ENCODE results near the gene SPOUT1. TPM values are rescaled to one million over a fixed set of nuclear protein-coding genes. Genes with fewer than 3 reads are reported as not detected.

SPOUT1 gene
- total RNA-seq, 1 experiment from 2014 or later: 59.6 TPM

DNA sequence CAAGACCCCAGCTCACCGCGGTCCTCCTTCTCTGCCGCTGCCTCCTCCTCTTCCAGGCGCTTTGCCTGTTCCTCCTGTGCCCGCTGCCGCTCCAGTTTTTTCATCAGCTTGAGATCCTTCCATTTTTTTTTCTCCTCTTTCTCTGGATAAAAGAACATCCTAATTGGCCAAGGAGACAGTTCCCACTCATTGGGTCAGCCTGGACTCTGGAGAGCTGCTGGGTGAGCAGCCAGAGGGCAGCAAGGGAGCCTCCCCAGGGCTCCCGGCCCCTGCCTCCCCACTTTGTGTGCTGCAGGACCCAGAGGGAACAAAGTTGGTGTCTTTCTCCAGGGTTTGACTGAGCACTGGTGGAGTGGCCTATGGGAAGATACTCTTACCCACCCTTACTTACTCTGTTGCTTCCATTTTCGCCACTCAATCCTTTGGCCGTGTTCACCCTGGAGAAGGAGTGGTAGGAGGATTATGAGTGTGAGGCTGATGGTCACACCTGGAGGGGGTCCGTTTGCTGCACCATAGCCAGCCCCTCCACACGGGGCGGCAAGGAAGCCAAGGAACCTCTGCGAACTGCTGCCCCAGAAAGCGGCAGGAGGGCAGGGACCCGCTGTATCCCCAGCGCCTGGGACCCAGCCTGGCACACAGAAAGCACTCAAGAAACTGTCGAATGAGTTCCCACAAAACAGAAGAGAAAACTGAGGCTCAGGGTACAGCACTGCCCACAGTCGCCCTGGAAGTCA lies 708 bp downstream of the SPOUT1 start:
- Histone ChIP-seq H4K20me1 (ENCODE audit: insufficient read depth) (no peaks in the 10 kb centered on the region), H3K36me3 (ENCODE audit: low read depth) (no peaks in the 10 kb centered on the region; the same call in 1 of the 2 replicates), H3K4me2 (peak overlapping the region; percentile 97), H3K9me3 (ENCODE audit: insufficient read depth, low read depth) (no peaks in the 10 kb centered on the region), H3K27me3 (ENCODE audit: insufficient read depth, low read depth) (no peaks in the 10 kb centered on the region), H3F3A (ENCODE audit: insufficient read depth, low read depth) (peaks cover 21% of the 10 kb centered on the region; the same call in 1 of the 2 replicates), H3K4me3 (peak overlapping the region; percentile 99), H3K4me1 (replicated peaks; ENCODE audit: insufficient read depth) (peaks cover 9% of the 10 kb centered on the region), H2AFZ (peak overlapping the region; percentile 86), H3K27ac (no peak overlapping the region), H3K9me2 (ENCODE audit: insufficient read depth) (no peaks in the 10 kb centered on the region), H3K79me2 (ENCODE audit: low read depth) (peaks cover 13% of the 10 kb centered on the region)
- ChIA-PET POLR2A (ENCODE audit: unreplicated experiment) (interaction anchor here (0.5 to 0.7 kb wide), 4 partner anchors 9 to 807 kb away, joined by 4 to 11 read pairs (median 6); no protein-coding TSS in a partner anchor), CTCF (interaction anchor here (1.3 kb wide), 1 partner anchor 11 kb away, joined by 11 read pairs; the partner anchor contains the start of gene ENDOG)
- DNase-seq: no peak
- intact Hi-C loops (cut with micrococcal nuclease; ENCODE audit: unreplicated experiment): no loop called here
- TF ChIP-seq EZH2 (IDR thresholded peaks at IDR 0.05; ENCODE audit: low read depth): no peak
- TF ChIP-seq, protein P1, sequence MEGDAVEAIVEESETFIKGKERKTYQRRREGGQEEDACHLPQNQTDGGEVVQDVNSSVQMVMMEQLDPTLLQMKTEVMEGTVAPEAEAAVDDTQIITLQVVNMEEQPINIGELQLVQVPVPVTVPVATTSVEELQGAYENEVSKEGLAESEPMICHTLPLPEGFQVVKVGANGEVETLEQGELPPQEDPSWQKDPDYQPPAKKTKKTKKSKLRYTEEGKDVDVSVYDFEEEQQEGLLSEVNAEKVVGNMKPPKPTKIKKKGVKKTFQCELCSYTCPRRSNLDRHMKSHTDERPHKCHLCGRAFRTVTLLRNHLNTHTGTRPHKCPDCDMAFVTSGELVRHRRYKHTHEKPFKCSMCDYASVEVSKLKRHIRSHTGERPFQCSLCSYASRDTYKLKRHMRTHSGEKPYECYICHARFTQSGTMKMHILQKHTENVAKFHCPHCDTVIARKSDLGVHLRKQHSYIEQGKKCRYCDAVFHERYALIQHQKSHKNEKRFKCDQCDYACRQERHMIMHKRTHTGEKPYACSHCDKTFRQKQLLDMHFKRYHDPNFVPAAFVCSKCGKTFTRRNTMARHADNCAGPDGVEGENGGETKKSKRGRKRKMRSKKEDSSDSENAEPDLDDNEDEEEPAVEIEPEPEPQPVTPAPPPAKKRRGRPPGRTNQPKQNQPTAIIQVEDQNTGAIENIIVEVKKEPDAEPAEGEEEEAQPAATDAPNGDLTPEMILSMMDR (conservative IDR thresholded peaks at IDR 0.05): no peak
- BruUV-seq (replicated peaks): TSS peak; percentile 33

DNA sequence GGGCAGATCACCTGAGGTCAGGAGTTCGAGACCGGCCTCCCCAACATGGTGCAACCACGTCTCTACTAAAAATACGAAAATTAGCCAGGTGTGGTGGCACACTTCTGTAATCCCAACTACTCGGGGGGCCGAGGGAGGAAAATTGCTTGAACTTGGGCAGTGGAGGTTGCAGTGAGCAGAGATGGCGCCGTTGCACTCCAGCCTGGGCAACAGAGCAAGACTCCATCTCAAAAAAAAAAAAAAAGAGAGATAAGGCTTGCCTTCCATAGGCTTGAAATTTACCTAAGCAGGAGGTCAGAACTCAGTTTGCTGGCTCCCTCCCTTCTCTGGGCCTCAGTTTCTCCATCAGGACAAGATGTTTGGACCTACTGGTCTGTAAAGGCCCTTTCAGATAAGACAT lies 1.3 kb downstream of the SPOUT1 start:
- peaks cover 9% of the 10 kb centered on the region for H3K4me1 ChIP-seq (replicated peaks; ENCODE audit: insufficient read depth)
- no peak for TF ChIP-seq EZH2 (IDR thresholded peaks at IDR 0.05; ENCODE audit: low read depth)
- TF ChIP-seq, protein P1 (conservative IDR thresholded peaks at IDR 0.05): no peak
- H3K9me2 ChIP-seq (ENCODE audit: insufficient read depth): no peaks in the 10 kb centered on the region
- H4K20me1 ChIP-seq (ENCODE audit: insufficient read depth): no peaks in the 10 kb centered on the region
- H2AFZ ChIP-seq: no peak overlapping the region
- no peaks in the 10 kb centered on the region for H3K9me3 ChIP-seq (ENCODE audit: insufficient read depth, low read depth)
- peaks cover 21% of the 10 kb centered on the region; the same call in 1 of the 2 replicates for H3F3A ChIP-seq (ENCODE audit: insufficient read depth, low read depth)
- peak overlapping the region; percentile 97 for H3K4me2 ChIP-seq
- no peaks in the 10 kb centered on the region; the same call in 1 of the 2 replicates for H3K36me3 ChIP-seq (ENCODE audit: low read depth)
- no peak for DNase-seq
- H3K27me3 ChIP-seq (ENCODE audit: insufficient read depth, low read depth): no peaks in the 10 kb centered on the region
- intact Hi-C loops (cut with micrococcal nuclease; ENCODE audit: unreplicated experiment): no loop called here
- POLR2A ChIA-PET (ENCODE audit: unreplicated experiment): no interaction called here
- no TSS peak for BruUV-seq (replicated peaks)
- peak overlapping the region; percentile 99; the same call in 1 of the 2 replicates for H3K4me3 ChIP-seq
- H3K79me2 ChIP-seq (ENCODE audit: low read depth): peaks cover 13% of the 10 kb centered on the region
- CTCF ChIA-PET: no interaction called here
- no peak overlapping the region for H3K27ac ChIP-seq

- peaks cover 21% of the 10 kb centered on the region; the same call in 1 of the 2 replicates for H3F3A ChIP-seq (ENCODE audit: insufficient read depth, low read depth)
- no peaks in the 10 kb centered on the region; the same call in 1 of the 2 replicates for H3K36me3 ChIP-seq (ENCODE audit: low read depth)
- POLR2A ChIA-PET (ENCODE audit: unreplicated experiment): interaction anchor here (0.6 kb wide), 1 partner anchor 259 kb away, joined by 3 read pairs; no protein-coding TSS in a partner anchor
- H3K27me3 ChIP-seq (ENCODE audit: insufficient read depth, low read depth): no peaks in the 10 kb centered on the region
- TF ChIP-seq EZH2 (IDR thresholded peaks at IDR 0.05; ENCODE audit: low read depth): no peak
- TF ChIP-seq, protein P1 (conservative IDR thresholded peaks at IDR 0.05): no peak
- CTCF ChIA-PET: no interaction called here
- H3K4me3 ChIP-seq: no peak overlapping the region
- no peak overlapping the region for H2AFZ ChIP-seq
- H3K9me2 ChIP-seq (ENCODE audit: insufficient read depth): no peaks in the 10 kb centered on the region
- no peaks in the 10 kb centered on the region for H3K9me3 ChIP-seq (ENCODE audit: insufficient read depth, low read depth)
- intact Hi-C loops (cut with micrococcal nuclease; ENCODE audit: unreplicated experiment): no loop called here
- H3K4me2 ChIP-seq: no peak overlapping the region
- no peaks in the 10 kb centered on the region for H4K20me1 ChIP-seq (ENCODE audit: insufficient read depth)
- no peak for DNase-seq
- peaks cover 13% of the 10 kb centered on the region for H3K79me2 ChIP-seq (ENCODE audit: low read depth)
- no TSS peak for BruUV-seq (replicated peaks)
- H3K4me1 ChIP-seq (replicated peaks; ENCODE audit: insufficient read depth): peaks cover 9% of the 10 kb centered on the region
- no peak overlapping the region for H3K27ac ChIP-seq
Measured at GRCh38 chr9:128825923-128826700, 3.5 kb downstream of the SPOUT1 start.
